ES-I3 (cell line): ENCODE measurements around the gene DSTYK.

Experiments used
- H3K36me3 ChIP-seq: 2 replicates; pipeline ENCODE4 v1.6.1; 2013; ENCODE audit warnings: mild to moderate bottlenecking, low read length, control low read depth, moderate library complexity; ENCODE audit not compliant: insufficient read depth
- H3K4me1 ChIP-seq: 2 replicates; pipeline ENCODE4 v1.6.1; 2013; ENCODE audit warnings: mild to moderate bottlenecking, control low read depth, low read length; ENCODE audit not compliant: insufficient read depth
- H3K9ac ChIP-seq: 2 replicates; pipeline ENCODE4 v1.6.1; 2013; ENCODE audit warnings: low read depth, mild to moderate bottlenecking, low read length, moderate library complexity
- H3K9me3 ChIP-seq: 2 replicates; pipeline ENCODE4 v1.6.1; 2013; ENCODE audit warnings: mild to moderate bottlenecking, low read length, moderate library complexity; ENCODE audit not compliant: control insufficient read depth, insufficient read depth

DSTYK gene

GRCh38 chr1:205247130-205247921 lies 35.8 kb upstream of the DSTYK start:
- Histone ChIP-seq H3K36me3 (no peaks in the 10 kb centered on the region), H3K9me3 (no peaks in the 10 kb centered on the region), H3K4me1 (no peaks in the 10 kb centered on the region), H3K9ac (no peak overlapping the region)

- Histone ChIP-seq H3K4me1 (no peaks in the 10 kb centered on the region), H3K9me3 (no peaks in the 10 kb centered on the region), H3K9ac (no peak overlapping the region), H3K36me3 (no peaks in the 10 kb centered on the region)
These were observed 35.0 kb upstream of the DSTYK start for GRCh38 chr1:205246351-205247119.

- Histone ChIP-seq H3K4me1 (no peaks in the 10 kb centered on the region), H3K36me3 (no peaks in the 10 kb centered on the region), H3K9me3 (no peaks in the 10 kb centered on the region), H3K9ac (no peak overlapping the region)
These were observed 33.6 kb upstream of the DSTYK start for GRCh38 chr1:205245096-205245495.

- H3K36me3 ChIP-seq: no peaks in the 10 kb centered on the region
- H3K4me1 ChIP-seq: no peaks in the 10 kb centered on the region
- no peaks in the 10 kb centered on the region for H3K9me3 ChIP-seq
- H3K9ac ChIP-seq: no peak overlapping the region
These were observed 32.9 kb upstream of the DSTYK start for GRCh38 chr1:205244384-205244783.

- no peaks in the 10 kb centered on the region for H3K4me1 ChIP-seq
- H3K36me3 ChIP-seq: no peaks in the 10 kb centered on the region
- no peaks in the 10 kb centered on the region for H3K9me3 ChIP-seq
- no peak overlapping the region for H3K9ac ChIP-seq
These were observed 32.1 kb upstream of the DSTYK start for GRCh38 chr1:205243350-205244191.

GRCh38 chr1:205241366-205242030 lies 30.0 kb upstream of the DSTYK start:
- Histone ChIP-seq H3K4me1 (no peaks in the 10 kb centered on the region; the same call in 1 of the 2 replicates), H3K9ac (no peak overlapping the region), H3K36me3 (no peaks in the 10 kb centered on the region), H3K9me3 (no peaks in the 10 kb centered on the region)

- Histone ChIP-seq H3K4me1 (no peaks in the 10 kb centered on the region; the same call in 1 of the 2 replicates), H3K9ac (no peak overlapping the region), H3K9me3 (no peaks in the 10 kb centered on the region), H3K36me3 (no peaks in the 10 kb centered on the region)
These were observed 29.1 kb upstream of the DSTYK start for GRCh38 chr1:205240569-205240968.

- Histone ChIP-seq H3K4me1 (no peaks in the 10 kb centered on the region; the same call in 1 of the 2 replicates), H3K9ac (no peak overlapping the region)
These were observed 28.6 kb upstream of the DSTYK start for GRCh38 chr1:205240118-205240517.

GRCh38 chr1:205239078-205239477 lies 27.6 kb upstream of the DSTYK start:
- H3K9me3 ChIP-seq: no peaks in the 10 kb centered on the region
- H3K36me3 ChIP-seq: no peaks in the 10 kb centered on the region
- H3K4me1 ChIP-seq: no peaks in the 10 kb centered on the region; the same call in 1 of the 2 replicates
- H3K9ac ChIP-seq: no peak overlapping the region

More at GRCh38 chr1:205240118-205240517, 28.6 kb upstream of the DSTYK start:
- Histone ChIP-seq H3K9me3 (no peaks in the 10 kb centered on the region), H3K36me3 (no peaks in the 10 kb centered on the region)

GRCh38 chr1:205237526-205238484 lies 26.3 kb upstream of the DSTYK start:
- no peaks in the 10 kb centered on the region; the same call in 1 of the 2 replicates for H3K4me1 ChIP-seq
- H3K9ac ChIP-seq: no peak overlapping the region
- H3K36me3 ChIP-seq: no peaks in the 10 kb centered on the region
- no peaks in the 10 kb centered on the region for H3K9me3 ChIP-seq

- Histone ChIP-seq H3K9me3 (no peaks in the 10 kb centered on the region), H3K4me1 (no peaks in the 10 kb centered on the region; the same call in 1 of the 2 replicates), H3K9ac (no peak overlapping the region), H3K36me3 (no peaks in the 10 kb centered on the region)
These were observed 25.5 kb upstream of the DSTYK start for GRCh38 chr1:205236951-205237475.

GRCh38 chr1:205236526-205236925 lies 25.0 kb upstream of the DSTYK start:
- Histone ChIP-seq H3K9me3 (no peaks in the 10 kb centered on the region), H3K9ac (no peak overlapping the region), H3K4me1 (no peaks in the 10 kb centered on the region; the same call in 1 of the 2 replicates), H3K36me3 (no peaks in the 10 kb centered on the region)

GRCh38 chr1:205235951-205236350 lies 24.4 kb upstream of the DSTYK start:
- Histone ChIP-seq H3K4me1 (no peaks in the 10 kb centered on the region; the same call in 1 of the 2 replicates), H3K9me3 (no peaks in the 10 kb centered on the region), H3K36me3 (no peaks in the 10 kb centered on the region), H3K9ac (no peak overlapping the region)
